SK-N-MC (cell line): Measurements from ENCODE around the gene ARCN1.

Experiments used
- DNase-seq: peaks from one replicate; pipeline ENCODE4 v3.0.0-alpha.2; 2011; ENCODE audit warnings: low read depth, low spot score
- H3K27ac ChIP-seq: fragments of 200-600 bp; sonication (generic); 2 replicates; pipeline ENCODE4 v1.5.1; 2016; ENCODE audit warnings: mixed run types
- H3K36me3 ChIP-seq: fragments of 200-600 bp; sonication (generic); 2 replicates; pipeline ENCODE4 v1.6.1; 2017; ENCODE audit warnings: antibody characterized with exemption, low read length, mixed read lengths; ENCODE audit not compliant: insufficient read depth
- H3K4me3 ChIP-seq: fragments of 200-600 bp; sonication (generic); 2 replicates; pipeline ENCODE4 v1.5.1; 2016
- H3K9ac ChIP-seq: fragments of 200-600 bp; sonication (generic); 2 replicates; pipeline ENCODE4 v1.8.0; 2017; ENCODE audit warnings: mixed run types, mixed read lengths; ENCODE audit not compliant: insufficient read length
- H3K9me3 ChIP-seq: fragments of 200-600 bp; sonication (generic); 2 replicates; pipeline ENCODE4 v1.6.1; 2017; ENCODE audit warnings: low read depth, mild to moderate bottlenecking, antibody characterized with exemption, low read length, moderate library complexity, mixed read lengths
- EZH2 ChIP-seq: fragments of 200-600 bp; sonication (generic); IDR thresholded peaks from one replicate; pipeline ENCODE4 v1.6.1; 2017; ENCODE audit warnings: antibody characterized with exemption
- FOXP2 ChIP-seq: optimal IDR thresholded peaks from 2 replicates; pipeline ENCODE3; 2011; ENCODE audit warnings: mild to moderate bottlenecking, moderate library complexity; ENCODE audit not compliant: insufficient read depth; ENCODE audit errors: extremely low read length, control extremely low read depth
- POLR2AphosphoS5 ChIP-seq: IDR thresholded peaks from 2 replicates; pipeline ENCODE4 v1.6.1; 2012; ENCODE audit warnings: mild to moderate bottlenecking, low read depth, low read length, borderline replicate concordance

Gene ARCN1

DNA sequence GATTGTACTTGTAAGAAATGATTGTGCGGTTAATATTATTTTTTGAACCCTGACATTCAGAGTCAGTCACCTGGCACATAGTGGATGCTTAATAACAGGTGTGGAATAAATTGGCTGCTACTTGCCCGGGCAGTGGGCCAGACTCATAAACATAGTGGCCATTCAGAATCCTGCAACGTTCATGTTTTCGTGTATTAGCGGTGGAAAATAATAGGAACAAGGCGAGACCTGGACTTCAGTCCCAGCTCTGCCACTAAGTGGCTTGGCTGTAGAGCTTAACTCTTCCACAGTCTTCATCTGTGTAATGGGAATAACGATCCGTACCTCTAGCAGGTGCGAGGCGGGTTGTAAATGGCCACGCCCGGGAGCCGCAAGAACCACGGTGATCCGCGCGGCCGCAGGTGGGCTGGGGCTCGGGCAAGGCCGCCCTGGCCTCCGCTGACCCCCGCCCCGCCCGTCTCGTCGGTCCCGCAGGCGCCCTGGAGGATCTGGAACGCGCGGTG, 42.0 kb upstream of the ARCN1 start:
- H3K4me3 ChIP-seq: peak overlapping the region; percentile 88
- H3K9me3 ChIP-seq: no peaks in the 10 kb centered on the region
- DNase-seq: no peak
- no peak overlapping the region for H3K27ac ChIP-seq
- TF ChIP-seq FOXP2: no peak
- TF ChIP-seq EZH2: no peak
- TF ChIP-seq POLR2AphosphoS5: no peak
- peaks cover under 1% of the 10 kb centered on the region for H3K36me3 ChIP-seq
- peak overlapping the region; percentile 78 for H3K9ac ChIP-seq

DNA sequence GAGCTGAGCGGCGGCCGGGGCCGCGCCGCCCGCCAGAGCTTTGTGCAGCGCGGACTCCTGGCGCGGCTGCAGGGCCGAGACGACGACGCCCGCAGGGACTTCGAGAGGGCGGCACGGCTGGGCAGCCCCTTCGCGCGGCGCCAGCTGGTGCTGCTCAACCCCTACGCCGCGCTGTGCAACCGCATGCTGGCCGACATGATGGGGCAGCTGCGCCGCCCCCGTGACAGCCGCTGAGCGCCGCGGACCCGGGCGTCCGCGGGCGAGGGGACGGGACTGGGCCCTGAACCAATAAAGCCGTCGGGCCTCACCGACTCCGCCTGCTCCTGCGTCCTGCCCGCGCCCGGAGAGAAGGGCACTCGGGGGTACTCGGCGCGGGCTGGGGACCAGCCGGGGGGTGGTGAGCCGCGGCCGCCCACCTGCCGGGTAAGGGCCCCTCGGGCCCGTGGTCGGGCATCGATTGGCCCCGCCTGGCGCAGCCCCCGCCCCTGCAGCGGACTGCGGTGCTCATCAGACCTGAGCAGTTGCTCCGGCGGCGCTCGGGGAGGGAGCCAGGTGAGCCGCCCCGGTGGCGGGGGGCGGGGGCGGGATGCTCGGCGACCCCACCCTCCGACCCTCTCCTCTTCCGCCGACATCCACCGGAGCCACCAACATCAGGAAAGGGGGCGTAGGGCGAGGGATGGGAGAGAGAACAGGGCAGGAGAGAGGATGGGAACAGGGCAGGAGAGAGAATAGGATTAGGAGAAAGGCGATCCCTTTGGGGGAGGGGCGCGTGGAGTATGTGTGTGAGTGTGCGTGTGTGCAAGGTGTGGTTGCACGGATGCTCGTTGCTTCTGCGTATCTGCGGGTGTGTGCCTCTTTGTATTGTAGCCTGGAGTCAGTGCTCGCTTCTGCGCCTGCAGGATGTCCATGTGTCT, 41.3 kb upstream of the ARCN1 start, which contains the start of gene TMEM25:
TMEM25 (plus strand) TSS at position 510 of the 914 bp plus-strand sequence. CDS start 610 bp downstream, outside the sequence.
- TF ChIP-seq EZH2 (no peak), POLR2AphosphoS5 (no peak), FOXP2 (no peak)
- H3K36me3 ChIP-seq: no peaks in the 10 kb centered on the region; the same call in 1 of the 2 replicates
- H3K9ac ChIP-seq: peak within 1 kb of the TSS; percentile 78
- no peak within 1 kb of the TSS for H3K27ac ChIP-seq
- DNase-seq: no peak
- no peaks in the 10 kb centered on the region for H3K9me3 ChIP-seq
- peak within 1 kb of the TSS; percentile 88 for H3K4me3 ChIP-seq

DNA sequence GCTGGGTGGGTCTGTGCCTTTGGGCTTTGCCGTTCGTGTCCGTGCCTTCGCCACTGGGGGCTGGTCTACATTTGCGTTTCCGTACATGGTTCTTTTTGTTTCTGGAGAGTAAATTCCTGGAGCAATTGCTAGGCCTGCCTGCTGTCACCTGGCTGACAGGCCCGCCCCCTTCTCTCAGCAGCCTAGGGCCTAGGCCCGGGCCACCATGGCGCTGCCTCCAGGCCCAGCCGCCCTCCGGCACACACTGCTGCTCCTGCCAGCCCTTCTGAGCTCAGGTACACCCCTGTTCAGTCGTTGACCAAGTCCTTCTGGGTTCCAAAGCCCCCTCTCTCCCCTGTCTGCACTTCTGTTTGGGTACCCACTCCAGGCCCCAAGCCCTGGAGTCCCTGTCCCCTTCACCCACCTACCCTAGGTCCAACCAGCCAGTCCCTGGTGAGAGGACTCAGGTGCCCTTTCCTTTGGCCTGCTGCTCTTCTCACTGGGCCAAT, 40.6 kb upstream of the ARCN1 start:
- TF ChIP-seq EZH2 (no peak), FOXP2 (no peak), POLR2AphosphoS5 (no peak)
- peak overlapping the region; percentile 88 for H3K4me3 ChIP-seq
- DNase-seq: no peak
- no peaks in the 10 kb centered on the region; the same call in 1 of the 2 replicates for H3K36me3 ChIP-seq
- H3K9ac ChIP-seq: no peak overlapping the region
- no peaks in the 10 kb centered on the region for H3K9me3 ChIP-seq
- no peak overlapping the region for H3K27ac ChIP-seq

GRCh38 chr11:118532091-118532490, 40.1 kb upstream of the ARCN1 start:
- no peak overlapping the region for H3K4me3 ChIP-seq
- no peak overlapping the region for H3K9ac ChIP-seq
- no peak for DNase-seq
- no peaks in the 10 kb centered on the region for H3K9me3 ChIP-seq
- no peak overlapping the region for H3K27ac ChIP-seq
- TF ChIP-seq EZH2: no peak
- TF ChIP-seq FOXP2: no peak
- TF ChIP-seq POLR2AphosphoS5: no peak
- H3K36me3 ChIP-seq: no peaks in the 10 kb centered on the region; the same call in 1 of the 2 replicates

- TF ChIP-seq FOXP2 (no peak), POLR2AphosphoS5 (no peak), EZH2 (no peak)
- Histone ChIP-seq H3K9ac (no peak overlapping the region), H3K27ac (no peak overlapping the region), H3K4me3 (no peak overlapping the region), H3K9me3 (no peaks in the 10 kb centered on the region), H3K36me3 (no peaks in the 10 kb centered on the region)
- no peak for DNase-seq
Observed at GRCh38 chr11:118532852-118533768, 39.1 kb upstream of the ARCN1 start.

DNA sequence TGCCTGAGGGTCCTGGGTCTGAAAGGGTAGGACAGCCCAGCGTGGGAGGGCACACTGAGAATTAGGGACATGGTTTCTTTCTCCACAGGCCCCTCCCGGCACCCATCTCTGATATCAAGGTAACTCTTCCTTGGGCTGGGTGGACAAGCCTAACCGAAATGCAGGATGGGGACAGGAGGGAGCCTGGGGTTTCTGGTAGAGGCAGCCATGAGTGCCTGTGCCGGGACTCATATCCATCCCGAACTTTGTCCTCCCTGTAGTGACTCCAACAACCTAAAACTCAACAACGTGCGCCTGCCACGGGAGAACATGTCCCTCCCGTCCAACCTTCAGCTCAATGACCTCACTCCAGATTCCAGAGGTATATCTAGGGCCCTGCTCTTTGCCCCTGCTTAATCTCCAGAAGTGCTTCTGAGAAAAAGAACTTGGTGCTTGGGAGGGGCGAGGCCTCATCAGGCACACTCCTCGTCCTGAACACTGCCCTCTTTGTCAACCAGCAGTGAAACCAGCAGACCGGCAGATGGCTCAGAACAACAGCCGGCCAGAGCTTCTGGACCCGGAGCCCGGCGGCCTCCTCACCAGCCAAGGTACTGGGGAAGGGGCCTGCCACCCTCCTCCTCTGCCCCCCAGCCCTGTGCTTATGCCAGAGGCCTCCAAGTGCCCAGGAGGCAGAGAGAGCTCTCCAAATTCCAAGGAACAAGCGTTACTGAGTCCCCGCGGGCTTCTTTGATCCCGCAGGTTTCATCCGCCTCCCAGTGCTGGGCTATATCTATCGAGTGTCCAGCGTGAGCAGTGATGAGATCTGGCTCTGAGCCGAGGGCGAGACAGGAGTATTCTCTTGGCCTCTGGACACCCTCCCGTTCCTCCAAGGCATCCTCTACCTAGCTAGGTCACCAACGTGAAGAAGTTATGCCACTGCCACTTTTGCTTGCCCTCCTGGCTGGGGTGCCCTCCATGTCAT, 38.2 kb upstream of the ARCN1 start:
- Histone ChIP-seq H3K9me3 (no peaks in the 10 kb centered on the region), H3K4me3 (no peak overlapping the region), H3K9ac (no peak overlapping the region), H3K36me3 (no peaks in the 10 kb centered on the region), H3K27ac (no peak overlapping the region)
- no peak for DNase-seq
- TF ChIP-seq EZH2 (no peak), POLR2AphosphoS5 (no peak), FOXP2 (no peak)

DNA sequence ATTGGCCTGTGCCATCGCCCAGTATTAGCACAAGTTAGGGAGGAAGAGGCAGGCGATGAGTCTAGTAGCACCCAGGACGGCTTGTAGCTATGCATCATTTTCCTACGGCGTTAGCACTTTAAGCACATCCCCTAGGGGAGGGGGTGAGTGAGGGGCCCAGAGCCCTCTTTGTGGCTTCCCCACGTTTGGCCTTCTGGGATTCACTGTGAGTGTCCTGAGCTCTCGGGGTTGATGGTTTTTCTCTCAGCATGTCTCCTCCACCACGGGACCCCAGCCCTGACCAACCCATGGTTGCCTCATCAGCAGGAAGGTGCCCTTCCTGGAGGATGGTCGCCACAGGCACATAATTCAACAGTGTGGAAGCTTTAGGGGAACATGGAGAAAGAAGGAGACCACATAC, 36.9 kb upstream of the ARCN1 start:
- H3K36me3 ChIP-seq: no peaks in the 10 kb centered on the region
- no peak overlapping the region for H3K27ac ChIP-seq
- TF ChIP-seq FOXP2: no peak
- no peak for TF ChIP-seq EZH2
- TF ChIP-seq POLR2AphosphoS5: no peak
- no peaks in the 10 kb centered on the region for H3K9me3 ChIP-seq
- no peak for DNase-seq
- no peak overlapping the region for H3K4me3 ChIP-seq
- no peak overlapping the region for H3K9ac ChIP-seq
